Keratinocyte (primary cell): Measurements from ENCODE around the gene ZNF302. TPM values are rescaled to one million over a fixed set of nuclear protein-coding genes. Genes with fewer than 3 reads are reported as not detected.

Experiments
- DNase-seq: peaks from one replicate; pipeline ENCODE4 v3.0.0-alpha.2; 2011; ENCODE audit warnings: low read depth, missing footprints, low spot score
- FAIRE-seq: peaks from 2 replicates; lab custom pipeline; 2011; peaks lifted over from hg19 to GRCh38; lab: Jason Lieb, UNC
- H2AFZ ChIP-seq: 2 replicates; pipeline ENCODE4 v1.6.0; 2012; ENCODE audit warnings: low read length, control low read depth, inconsistent platforms; ENCODE audit not compliant: control insufficient read depth
- H3K27ac ChIP-seq: 2 replicates; pipeline ENCODE4 v1.5.1; 2011; ENCODE audit warnings: low read length; ENCODE audit not compliant: control insufficient read depth, insufficient read depth
- H3K27me3 ChIP-seq: 3 replicates; pipeline ENCODE4 v1.6.0; 2011; ENCODE audit warnings: low read length; ENCODE audit not compliant: control insufficient read depth, insufficient read depth; ENCODE audit errors: extremely low read depth
- H3K36me3 ChIP-seq, 2 experiments: 2 replicates in 1 of 2; 3 replicates in 1 of 2; pipeline ENCODE4 v1.5.1; 2011; ENCODE audit warnings: low read length in 2 of 2, mild to moderate bottlenecking in 1 of 2; ENCODE audit not compliant: control insufficient read depth in 2 of 2, insufficient read depth in 2 of 2; ENCODE audit errors: extremely low read depth in 1 of 2
- H3K4me1 ChIP-seq: 3 replicates; pipeline ENCODE4 v1.5.1; 2011; ENCODE audit warnings: low read length; ENCODE audit not compliant: control insufficient read depth, insufficient read depth; ENCODE audit errors: extremely low read depth
- H3K4me2 ChIP-seq: 3 replicates; pipeline ENCODE4 v1.6.0; 2011; ENCODE audit warnings: low read depth, low read length; ENCODE audit not compliant: control insufficient read depth, insufficient read depth; ENCODE audit errors: extremely low read depth
- H3K4me3 ChIP-seq, 3 experiments: fragments of 200-600 bp in 1 of 3; sonication (generic) in 1 of 3; 2 replicates in 2 of 3; 3 replicates in 1 of 3; pipeline ENCODE4 v1.5.1; 2011 to 2016; ENCODE audit warnings: low read length in 3 of 3, mild to moderate bottlenecking in 3 of 3, control low read depth in 2 of 3, inconsistent platforms in 1 of 3, low read depth in 1 of 3, mixed read lengths in 1 of 3, mixed run types in 1 of 3, moderate library complexity in 1 of 3; ENCODE audit not compliant: control insufficient read depth in 2 of 3, insufficient read depth in 2 of 3; ENCODE audit errors: extremely low read depth in 1 of 3
- H3K79me2 ChIP-seq: 2 replicates; pipeline ENCODE4 v1.6.0; 2012; ENCODE audit warnings: low read length; ENCODE audit not compliant: control insufficient read depth, insufficient read depth
- H3K9ac ChIP-seq: 3 replicates; pipeline ENCODE4 v1.6.0; 2011; ENCODE audit warnings: low read length; ENCODE audit not compliant: control insufficient read depth, insufficient read depth; ENCODE audit errors: extremely low read depth
- H3K9me1 ChIP-seq: 3 replicates; pipeline ENCODE4 v1.6.0; 2011; ENCODE audit warnings: low read length; ENCODE audit not compliant: control insufficient read depth, insufficient read depth; ENCODE audit errors: extremely low read depth
- H3K9me3 ChIP-seq: 2 replicates; pipeline ENCODE4 v1.5.1; 2012; ENCODE audit warnings: low read depth, low read length; ENCODE audit not compliant: control insufficient read depth
- H4K20me1 ChIP-seq: 3 replicates; pipeline ENCODE4 v1.6.0; 2011; ENCODE audit warnings: low read length; ENCODE audit not compliant: control insufficient read depth, insufficient read depth; ENCODE audit errors: extremely low read depth
- EZH2 ChIP-seq: IDR thresholded peaks from one replicate; pipeline ENCODE4 v1.6.1; 2012; ENCODE audit warnings: inconsistent platforms, mild to moderate bottlenecking, low read length, moderate library complexity
- dilution Hi-C: fragments of 300-500 bp; cut with MboI; formaldehyde crosslinking; loops from one replicate; pipeline ENCODE4 v1.7.0; 2020; ENCODE audit warnings: low sequenced_read_pairs; ENCODE audit not compliant: extremely low pct_ligation_motif_present
- polyA plus RNA-seq, 5 experiments: library from polyadenylated mRNA; depleted of rRNA in 3 of 5; stranded (reverse) in 3 of 5; stranded (forward) in 1 of 5; unstranded in 1 of 5; fragments of >200 nt; gene quantifications; 1 replicate in 1 of 5; 2 replicates in 3 of 5; 3 replicates in 1 of 5; pipeline versions ENCODE4 v1.2.1 to v1.2.3, GENCODE V29; 2011 to 2012; ENCODE audit warnings: missing spikeins in 2 of 5, low read depth in 1 of 5, low replicate concordance in 1 of 5
- TF ChIP-seq, protein P1 (sequence below), 3 experiments: IDR thresholded peaks in 1 of 3; conservative IDR thresholded peaks in 1 of 3; optimal IDR thresholded peaks in 1 of 3; 2 replicates in 2 of 3; 3 replicates in 1 of 3; pipeline versions ENCODE3 to v1.5.1; 2011; ENCODE audit warnings: low read length in 3 of 3, mild to moderate bottlenecking in 3 of 3, moderate library complexity in 2 of 3, control low read depth in 1 of 3, inconsistent platforms in 1 of 3; ENCODE audit not compliant: insufficient read depth in 2 of 3; ENCODE audit errors: extremely low read depth in 1 of 3

The ZNF302 gene
- polyA plus RNA-seq, 1 donor (not counting 4 experiments of a cell fraction or from before 2014, with no cell fraction given), result 14.1 TPM

DNA sequence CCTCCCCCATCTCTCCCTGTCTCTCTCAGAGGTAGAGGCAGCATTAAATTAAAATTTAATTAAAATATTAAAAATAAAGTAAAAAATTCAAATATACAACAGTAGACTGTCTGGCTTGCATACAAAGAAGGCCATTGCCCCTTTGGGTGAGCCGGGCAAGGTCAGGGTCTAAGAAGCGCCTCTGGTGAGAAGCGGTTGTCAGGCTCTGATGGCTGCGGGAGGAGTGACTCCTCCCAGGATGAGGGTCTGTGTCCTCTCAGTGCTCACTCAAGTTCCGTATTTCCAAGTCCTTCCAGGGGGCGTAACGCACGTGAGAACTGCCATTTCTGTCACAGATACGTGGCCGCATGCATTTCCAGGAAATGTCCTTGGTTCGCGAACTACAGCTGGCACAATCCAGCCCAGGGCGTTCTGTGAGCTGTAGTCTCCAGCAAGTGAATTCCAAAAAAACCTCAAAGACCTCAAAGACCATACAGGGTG is 55.8 kb downstream of the ZNF302 start:
- peak overlapping the region; percentile 87 for H3K27ac ChIP-seq
- H3K79me2 ChIP-seq, result no peaks in the 10 kb centered on the region
- TF ChIP-seq, protein P1, sequence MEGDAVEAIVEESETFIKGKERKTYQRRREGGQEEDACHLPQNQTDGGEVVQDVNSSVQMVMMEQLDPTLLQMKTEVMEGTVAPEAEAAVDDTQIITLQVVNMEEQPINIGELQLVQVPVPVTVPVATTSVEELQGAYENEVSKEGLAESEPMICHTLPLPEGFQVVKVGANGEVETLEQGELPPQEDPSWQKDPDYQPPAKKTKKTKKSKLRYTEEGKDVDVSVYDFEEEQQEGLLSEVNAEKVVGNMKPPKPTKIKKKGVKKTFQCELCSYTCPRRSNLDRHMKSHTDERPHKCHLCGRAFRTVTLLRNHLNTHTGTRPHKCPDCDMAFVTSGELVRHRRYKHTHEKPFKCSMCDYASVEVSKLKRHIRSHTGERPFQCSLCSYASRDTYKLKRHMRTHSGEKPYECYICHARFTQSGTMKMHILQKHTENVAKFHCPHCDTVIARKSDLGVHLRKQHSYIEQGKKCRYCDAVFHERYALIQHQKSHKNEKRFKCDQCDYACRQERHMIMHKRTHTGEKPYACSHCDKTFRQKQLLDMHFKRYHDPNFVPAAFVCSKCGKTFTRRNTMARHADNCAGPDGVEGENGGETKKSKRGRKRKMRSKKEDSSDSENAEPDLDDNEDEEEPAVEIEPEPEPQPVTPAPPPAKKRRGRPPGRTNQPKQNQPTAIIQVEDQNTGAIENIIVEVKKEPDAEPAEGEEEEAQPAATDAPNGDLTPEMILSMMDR (optimal IDR thresholded peaks at IDR 0.05 in 1 of 3, IDR thresholded peaks at IDR 0.05 in 1 of 3, conservative IDR thresholded peaks at IDR 0.05 in 1 of 3; ENCODE audit: extremely low read depth in 1 of 3, insufficient read depth in 2 of 3, low read length in 3 of 3), result no peak
- H3K4me2 ChIP-seq, result peak overlapping the region; percentile 99
- peaks cover 16% of the 10 kb centered on the region for H3K4me1 ChIP-seq
- no peaks in the 10 kb centered on the region for H3K27me3 ChIP-seq
- peak overlapping the region; percentile 90 for H3K9ac ChIP-seq
- H2AFZ ChIP-seq, result peak overlapping the region; percentile 92
- H3K36me3 ChIP-seq, result no peaks in the 10 kb centered on the region
- FAIRE-seq, result no peak
- dilution Hi-C loops, result no loop called here
- no peaks in the 10 kb centered on the region for H3K9me1 ChIP-seq
- H4K20me1 ChIP-seq, result no peaks in the 10 kb centered on the region
- no peak for DNase-seq
- no peaks in the 10 kb centered on the region for H3K9me3 ChIP-seq
- H3K4me3 ChIP-seq, result peak overlapping the region; percentile 86 to 88 (median 86)

DNA sequence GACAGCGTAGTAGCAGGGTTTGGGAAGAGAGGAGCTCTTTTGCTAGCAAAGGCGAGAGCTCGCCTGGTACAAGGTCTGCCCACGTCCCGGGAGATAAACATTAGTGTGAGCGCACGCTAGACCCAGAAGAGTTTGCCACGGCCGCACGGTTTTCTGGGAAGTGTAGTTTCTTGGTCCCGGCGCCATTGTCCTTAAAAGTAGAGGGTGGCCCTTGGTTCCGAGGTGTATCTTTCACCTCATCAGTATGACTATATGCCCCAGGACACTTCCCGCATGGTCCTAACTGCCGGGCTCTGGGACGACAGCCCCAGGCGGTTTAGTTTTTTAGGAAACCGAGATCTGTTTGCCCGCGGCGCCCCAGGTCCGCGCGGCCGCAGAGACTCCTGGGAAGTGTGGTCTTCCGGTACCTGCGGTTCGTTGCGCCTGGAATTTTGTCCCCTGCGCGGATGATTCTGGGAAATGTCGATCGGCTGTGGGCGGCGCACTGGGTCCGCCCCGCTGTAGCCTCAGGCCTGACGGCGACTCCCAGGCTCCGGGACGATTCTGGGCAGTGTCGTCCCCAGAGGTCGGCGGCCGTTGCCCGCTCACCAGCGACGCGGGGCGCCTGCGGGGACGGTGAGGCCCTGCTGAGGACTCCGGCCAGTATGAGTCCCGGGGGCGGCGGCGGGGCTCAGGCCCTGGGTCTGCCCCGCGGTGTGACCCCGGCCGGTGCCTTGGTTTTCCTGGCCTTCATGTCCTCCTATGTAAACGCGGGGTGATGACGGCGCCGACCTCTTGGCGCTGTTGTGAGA is 56.5 kb downstream of the ZNF302 start, which contains the start of gene ZNF181:
ZNF181 (plus strand) TSS at position 498 of the 791 bp plus-strand sequence. CDS start 795 bp downstream, outside the sequence.
- H3K9ac ChIP-seq, result peak within 1 kb of the TSS; percentile 90

More for the DNA sequence above, 56.5 kb downstream of the ZNF302 start, which contains the start of gene ZNF181:
- H3K79me2 ChIP-seq, result no peaks in the 10 kb centered on the region
- H3K4me3 ChIP-seq, result peak within 1 kb of the TSS; percentile 86 to 88 (median 86)
- peak within 1 kb of the TSS; percentile 92 for H2AFZ ChIP-seq
- dilution Hi-C loops, result no loop called here
- FAIRE-seq (peak; percentile 48), DNase-seq (no peak)
- no peaks in the 10 kb centered on the region for H3K9me3 ChIP-seq
- H3K4me1 ChIP-seq, result peaks cover 16% of the 10 kb centered on the region
- no peaks in the 10 kb centered on the region for H3K9me1 ChIP-seq
- TF ChIP-seq, protein P1 (optimal IDR thresholded peaks at IDR 0.05 in 1 of 3, IDR thresholded peaks at IDR 0.05 in 1 of 3, conservative IDR thresholded peaks at IDR 0.05 in 1 of 3; ENCODE audit: extremely low read depth in 1 of 3, insufficient read depth in 2 of 3, low read length in 3 of 3), result peak in 1 of 3 experiments; percentile 2
- TF ChIP-seq EZH2, result no peak
- peak within 1 kb of the TSS; percentile 87 for H3K27ac ChIP-seq
- H3K36me3 ChIP-seq, result peaks cover 0 to under 1% of the 10 kb centered on the region in 2 experiments
- H3K27me3 ChIP-seq, result no peaks in the 10 kb centered on the region
- H4K20me1 ChIP-seq, result no peaks in the 10 kb centered on the region
- peak within 1 kb of the TSS; percentile 99 for H3K4me2 ChIP-seq
